Fibroblast of peridontal ligament (primary cell): ENCODE results near the gene CTNNA3.

Experiments used
- DNase-seq: peaks from one replicate; pipeline ENCODE4 v3.0.0-alpha.2; 2010; ENCODE audit errors: extremely low read depth

Gene CTNNA3

DNA sequence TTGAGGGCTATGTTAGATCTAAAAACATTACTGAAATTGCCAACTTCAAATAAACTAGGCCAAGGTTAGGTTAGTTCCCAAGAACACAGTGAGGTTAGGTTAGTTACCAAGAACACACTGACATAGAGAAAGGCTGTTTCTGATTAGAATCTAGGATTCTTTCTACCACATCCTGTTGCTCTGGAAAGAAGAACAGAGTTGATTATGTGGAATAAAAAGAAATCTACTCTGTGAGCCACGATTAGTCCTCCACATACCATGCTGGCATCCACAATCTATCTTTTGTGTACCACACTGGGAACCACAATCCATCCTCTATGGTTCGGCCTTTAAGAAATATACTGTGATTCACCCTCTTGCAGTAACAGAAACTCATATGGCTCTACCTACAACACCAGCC lies 678.8 kb downstream of the CTNNA3 start:
- no peak for DNase-seq

DNA sequence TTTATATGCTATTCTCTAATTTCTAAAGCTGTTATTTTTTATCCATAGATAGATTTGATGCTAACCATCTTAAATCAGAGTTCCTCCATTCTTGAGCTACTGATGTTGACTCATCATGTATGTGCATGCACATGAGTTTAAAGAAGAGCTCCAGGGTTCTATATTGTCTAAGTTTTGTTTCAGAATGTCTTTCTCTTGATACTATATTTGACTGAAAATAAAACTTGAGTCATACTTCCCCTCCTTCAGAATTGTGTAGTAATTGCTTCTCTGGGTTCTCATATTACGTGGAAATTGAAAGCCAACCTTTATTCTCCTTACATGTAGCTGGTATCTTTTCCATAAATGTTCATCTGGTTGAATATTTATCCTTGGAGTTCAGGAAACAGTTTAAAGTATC lies 680.8 kb downstream of the CTNNA3 start:
- DNase-seq: no peak

DNA sequence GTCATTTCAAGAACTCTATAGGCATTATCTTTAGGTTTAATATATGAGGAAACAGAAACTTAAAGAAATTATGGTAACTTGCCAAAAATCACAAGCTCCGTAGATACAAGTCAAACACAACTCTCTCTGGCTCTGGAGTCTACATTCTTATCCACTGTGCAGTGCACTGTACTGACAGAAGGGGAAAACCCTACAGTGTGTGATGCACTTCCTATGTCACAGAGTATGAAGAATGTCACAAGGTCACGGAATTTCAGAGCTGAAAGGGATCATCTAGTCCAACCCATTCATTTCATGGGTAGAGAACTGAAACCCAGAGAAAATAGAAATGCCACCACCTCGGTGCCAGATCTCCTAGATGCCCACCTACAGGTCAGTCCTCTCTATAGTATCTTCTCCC lies 684.0 kb downstream of the CTNNA3 start:
- no peak for DNase-seq

DNA sequence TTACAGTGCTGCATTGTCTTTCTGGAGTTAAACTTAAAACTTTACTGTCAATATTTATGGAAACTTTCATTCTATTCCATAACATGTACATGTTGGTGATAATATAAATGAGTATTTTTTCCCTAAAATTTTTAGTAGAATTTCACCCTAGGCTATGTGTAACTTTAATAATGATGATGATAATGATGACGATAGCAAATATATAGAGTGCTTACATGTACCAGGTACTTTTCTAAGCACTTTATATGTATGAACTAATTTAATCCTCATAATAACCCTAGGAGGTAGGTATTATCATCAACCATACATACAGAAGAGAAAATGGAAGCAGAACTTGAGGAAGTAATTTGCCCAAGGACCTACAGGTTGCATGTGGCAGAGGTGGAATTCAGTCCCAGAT lies 684.5 kb downstream of the CTNNA3 start:
- DNase-seq: no peak

DNA sequence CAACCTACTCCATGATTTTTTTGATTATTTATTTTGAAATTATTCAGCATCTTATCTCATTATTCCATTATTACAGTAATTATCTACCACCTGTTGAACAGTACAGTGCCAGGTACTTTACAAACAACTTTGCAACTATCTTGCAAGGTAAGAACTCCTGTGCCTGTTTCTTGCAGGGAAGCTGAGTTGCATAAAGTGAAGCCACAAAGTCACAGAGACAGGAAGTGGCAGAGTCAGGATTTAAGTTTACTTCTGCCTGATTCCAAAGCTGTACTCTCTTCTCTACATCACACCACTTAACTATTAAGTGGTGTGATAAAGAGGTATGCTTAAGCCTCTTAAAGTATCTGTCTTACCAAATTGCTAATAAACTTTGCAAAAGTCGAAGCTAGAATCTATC lies 690.0 kb downstream of the CTNNA3 start:
- no peak for DNase-seq

DNA sequence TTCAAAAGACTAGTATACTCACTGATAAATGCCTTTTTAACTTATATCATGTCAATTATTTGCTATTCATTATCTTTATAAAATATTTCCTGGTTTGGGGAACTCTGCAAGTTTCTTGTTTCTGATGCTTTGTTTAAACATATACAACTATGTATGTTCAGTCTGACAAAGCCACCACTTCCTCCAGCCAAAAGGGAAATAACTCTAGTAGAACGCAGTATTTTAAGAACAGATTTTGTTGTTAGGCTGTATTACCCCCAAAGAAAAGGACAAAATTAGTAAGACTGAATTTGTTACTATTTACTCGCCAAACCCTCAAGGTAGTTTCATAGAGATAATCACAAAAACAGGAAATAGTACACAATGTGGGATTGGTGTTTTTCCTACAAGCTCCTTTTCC lies 691.3 kb downstream of the CTNNA3 start:
- no peak for DNase-seq

DNA sequence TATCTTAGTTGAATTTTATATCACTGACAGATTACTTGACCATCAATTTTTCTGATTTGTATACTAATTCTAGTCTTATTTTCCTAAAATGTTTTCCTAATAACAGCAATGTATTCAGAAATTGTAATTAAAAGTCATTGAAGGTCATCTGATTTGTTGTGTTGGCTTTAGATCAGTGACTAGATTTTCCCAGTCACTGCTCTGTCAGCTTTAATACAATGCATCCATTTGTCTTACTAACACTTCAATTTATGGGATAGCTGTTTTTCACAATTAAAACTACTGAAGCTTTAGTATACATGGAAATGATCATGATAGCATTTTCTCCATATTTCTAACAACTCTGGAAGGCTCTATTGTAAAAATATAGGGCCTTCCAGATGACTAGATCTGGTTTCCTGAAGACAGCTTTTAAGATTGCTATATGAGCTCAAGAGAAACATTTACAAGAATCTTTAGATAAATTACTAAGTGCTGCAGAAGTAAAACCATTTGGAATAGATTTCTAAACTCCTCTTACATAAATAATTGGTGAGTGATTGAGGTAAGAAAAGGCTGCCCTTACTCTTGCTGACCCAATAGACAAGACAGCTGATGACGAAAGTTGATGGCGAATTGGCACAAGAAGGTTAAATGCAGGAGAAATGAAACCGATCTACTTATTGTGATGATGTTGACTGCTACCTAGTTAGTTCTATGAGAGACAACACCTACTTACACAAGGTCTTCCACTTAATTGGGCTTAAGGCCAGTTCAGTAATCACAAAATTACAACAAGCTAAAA lies 696.0 kb downstream of the CTNNA3 start:
- no peak for DNase-seq

DNA sequence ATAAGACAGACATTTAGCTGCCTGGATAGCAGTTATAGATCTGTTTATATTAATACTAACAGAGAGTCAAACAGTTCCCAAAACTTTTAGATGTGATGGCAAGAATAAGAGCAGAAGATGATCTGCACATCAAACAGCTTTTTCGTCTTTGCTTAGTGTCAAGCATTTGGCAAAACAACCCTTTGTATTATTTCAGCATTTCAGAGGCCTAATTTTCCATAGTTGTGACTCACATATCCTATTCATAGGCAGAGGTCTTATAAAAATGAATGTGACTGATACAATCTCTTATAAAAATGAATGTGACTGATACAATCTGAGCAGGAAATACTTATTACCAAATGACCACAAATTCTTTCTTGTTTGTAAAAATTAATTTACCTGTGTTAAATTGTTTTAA lies 699.0 kb downstream of the CTNNA3 start:
- DNase-seq: no peak

DNA sequence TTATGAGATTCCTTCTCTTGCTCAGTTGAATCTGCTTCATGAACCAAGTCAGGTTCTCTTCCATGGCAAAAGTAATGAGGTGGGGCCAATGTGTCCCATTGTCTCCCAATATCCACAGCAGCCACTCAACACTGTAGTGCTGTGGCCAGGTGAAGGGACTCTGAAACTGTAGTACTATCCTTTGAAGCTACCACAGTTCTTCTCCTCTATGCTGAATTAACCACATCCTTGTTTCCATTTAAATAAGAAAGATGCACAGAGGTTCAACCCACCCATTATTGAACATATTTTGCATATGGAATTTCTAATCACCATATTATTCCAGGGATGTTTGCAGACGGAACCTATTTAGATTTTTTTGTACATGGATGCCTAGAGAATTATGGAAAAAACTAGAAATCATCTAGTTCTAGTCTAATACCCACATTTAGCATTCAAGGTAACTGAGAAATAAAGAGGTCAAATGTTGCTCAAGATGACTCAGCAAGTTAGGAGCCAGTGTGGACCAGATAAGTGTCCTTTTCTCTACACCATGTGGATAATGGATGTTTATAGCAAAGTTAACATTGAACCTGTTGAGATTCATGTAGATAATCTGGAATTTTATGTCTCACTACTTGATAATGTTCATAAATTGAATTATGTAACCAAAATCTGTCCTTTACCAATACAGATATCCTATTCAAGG lies 705.7 kb downstream of the CTNNA3 start:
- no peak for DNase-seq

DNA sequence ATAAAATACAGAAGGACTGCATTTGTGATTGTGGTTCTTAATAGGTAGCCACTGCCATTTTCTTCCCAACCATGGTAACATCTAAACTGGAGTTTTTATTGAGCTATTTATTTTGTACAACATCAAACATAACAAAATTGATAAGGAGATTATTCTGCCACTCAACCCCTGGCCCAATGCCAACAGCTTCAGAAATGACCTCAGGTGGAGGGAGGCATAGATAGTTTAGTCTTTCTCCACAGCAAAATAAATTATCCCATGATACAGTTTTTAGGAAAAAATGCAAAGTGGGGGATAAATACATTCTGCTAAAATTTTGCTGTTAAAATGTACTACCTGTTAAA lies 712.5 kb downstream of the CTNNA3 start:
- DNase-seq: no peak

DNA sequence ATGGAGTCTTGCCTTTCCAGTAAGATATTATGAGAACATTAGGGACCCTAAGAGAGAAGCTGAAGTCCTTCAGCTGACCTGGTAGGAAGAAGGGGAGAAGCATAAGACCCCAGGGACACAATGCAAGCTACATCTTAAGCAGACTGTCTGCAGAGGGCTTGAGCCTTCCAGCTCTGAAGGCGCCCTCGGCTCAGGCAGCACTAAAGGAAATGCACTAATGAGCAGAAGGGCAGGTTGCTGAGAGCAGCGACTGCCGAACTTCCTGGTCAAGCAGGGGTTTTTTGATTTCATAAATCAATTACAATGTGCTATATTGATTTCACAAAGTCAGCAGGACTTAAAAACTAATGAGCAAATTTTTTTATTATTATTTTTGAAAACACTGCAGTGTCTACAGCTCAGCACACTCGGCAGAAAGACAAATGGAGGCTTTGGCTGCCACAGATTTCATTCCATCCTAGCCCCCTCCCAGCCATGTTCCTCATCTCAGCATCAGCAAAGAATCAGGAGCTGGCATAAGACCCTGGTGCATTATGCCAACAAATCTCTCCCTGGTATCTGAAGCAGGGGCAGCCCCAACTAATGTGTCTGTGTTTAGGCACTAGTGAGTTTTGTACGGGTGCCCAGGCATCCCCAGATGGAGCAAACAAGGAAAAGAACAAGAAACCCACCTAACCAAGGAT lies 713.1 kb downstream of the CTNNA3 start:
- DNase-seq: no peak

DNA sequence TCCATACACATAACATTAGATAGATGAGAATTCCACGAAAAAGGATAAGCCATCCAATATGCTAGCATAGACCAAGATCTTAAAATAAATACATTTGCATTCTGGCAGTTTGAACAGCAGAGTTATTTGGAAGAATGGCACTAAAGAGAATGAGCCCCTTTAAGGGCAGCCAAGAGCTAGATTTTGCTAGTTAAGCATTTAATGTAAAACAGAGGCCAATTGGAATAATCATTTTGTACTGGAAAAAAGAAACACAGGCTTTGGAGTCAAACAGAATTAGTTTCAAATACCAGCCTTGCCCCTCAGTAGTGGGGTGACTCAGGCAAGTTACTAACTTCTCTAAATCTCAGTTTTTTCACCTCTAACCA lies 714.0 kb downstream of the CTNNA3 start:
- DNase-seq: no peak

DNA sequence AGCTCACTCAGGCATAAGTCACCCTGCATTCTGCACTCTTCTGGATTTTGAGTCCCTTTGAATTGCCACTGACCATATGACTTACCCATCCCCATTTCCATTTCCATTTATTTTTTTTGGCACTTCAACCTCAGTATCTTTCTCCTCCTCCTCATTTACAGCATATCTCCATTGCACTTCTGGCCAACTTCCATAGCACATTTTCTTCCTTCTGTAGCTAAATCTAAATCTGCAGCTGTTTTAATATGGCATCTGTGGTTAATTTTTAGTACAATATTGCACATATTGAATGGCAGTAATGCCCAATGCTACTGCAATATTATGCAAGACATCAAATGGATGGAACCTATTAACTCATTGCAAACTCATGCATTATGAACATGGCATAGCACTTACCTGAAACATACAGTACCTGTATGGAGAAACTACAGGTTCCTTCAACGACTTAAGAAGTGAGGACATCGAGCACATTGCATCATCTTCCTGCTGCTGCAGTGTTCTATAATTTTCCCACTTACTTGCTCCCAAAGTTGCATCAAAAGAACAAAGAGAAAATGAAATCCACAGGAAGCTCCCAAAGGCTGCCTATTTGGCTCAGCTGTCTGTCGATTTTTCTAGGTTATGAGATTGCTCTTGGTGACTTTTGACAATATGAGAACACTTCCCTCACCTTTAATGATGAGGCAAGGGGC lies 714.5 kb downstream of the CTNNA3 start:
- no peak for DNase-seq

DNA sequence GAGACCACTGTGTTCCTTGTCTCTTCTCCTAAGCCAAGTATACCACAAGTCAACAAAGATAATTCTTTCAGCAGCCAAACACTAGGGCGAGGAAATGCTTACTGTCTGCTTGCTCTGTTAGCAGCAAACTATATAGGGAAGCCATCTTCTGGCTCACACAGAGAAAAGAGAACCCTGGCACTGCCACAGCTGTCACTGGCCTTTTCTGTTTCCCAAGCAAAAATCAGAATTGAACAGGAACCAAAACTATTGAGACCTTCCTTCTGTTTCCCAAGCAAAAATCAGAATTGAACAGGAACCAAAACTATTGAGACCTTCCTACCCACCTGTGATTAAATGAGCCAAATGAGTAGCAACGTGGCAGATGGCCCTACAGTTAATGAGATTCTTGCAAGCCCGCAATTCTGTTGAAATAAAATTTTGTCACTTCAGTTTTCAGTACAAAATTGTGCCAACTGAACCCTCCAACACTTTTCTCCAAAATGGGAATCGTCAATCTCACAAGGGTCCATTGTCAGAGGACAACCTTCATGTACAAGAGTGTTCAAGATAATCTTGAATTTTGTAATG lies 715.7 kb downstream of the CTNNA3 start:
- DNase-seq: no peak

DNA sequence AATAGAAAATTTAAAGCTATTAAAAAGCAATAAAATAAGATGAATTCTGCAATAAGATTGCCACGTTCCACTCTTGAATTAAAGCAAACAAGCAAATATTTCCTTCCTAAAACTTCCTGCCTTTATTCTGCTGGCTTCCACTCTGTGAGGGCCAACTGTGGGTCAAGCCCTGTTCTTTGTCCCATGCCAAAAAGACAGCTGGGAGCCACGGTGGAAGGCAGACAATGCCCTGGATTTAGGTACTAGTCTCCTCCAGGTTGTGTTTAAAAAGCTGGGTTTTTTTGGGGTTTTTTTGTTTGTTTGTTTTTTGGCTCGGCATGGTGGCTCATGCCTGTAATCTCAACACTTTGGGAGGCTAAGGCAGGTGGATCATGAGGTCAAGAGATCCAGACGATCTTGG lies 731.0 kb downstream of the CTNNA3 start:
- no peak for DNase-seq

DNA sequence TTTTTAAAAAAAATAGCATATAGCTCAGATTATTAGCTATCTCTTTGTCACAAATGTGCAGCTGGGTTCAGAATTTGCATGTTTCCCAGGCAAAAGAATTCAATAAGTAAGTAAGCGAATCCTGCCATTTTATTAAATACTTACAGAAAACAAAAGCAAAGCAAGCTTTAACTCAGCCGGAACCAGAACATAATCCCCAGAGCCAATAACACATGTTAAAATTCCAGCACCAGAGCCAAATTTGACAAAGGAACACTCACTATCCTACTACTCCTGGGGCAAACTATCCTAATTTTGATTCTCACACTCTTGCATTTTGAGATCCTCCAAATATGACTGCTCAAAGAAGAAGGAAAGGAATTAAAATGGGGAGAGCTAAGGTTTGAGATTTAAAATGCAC lies 737.5 kb downstream of the CTNNA3 start:
- DNase-seq: no peak

DNA sequence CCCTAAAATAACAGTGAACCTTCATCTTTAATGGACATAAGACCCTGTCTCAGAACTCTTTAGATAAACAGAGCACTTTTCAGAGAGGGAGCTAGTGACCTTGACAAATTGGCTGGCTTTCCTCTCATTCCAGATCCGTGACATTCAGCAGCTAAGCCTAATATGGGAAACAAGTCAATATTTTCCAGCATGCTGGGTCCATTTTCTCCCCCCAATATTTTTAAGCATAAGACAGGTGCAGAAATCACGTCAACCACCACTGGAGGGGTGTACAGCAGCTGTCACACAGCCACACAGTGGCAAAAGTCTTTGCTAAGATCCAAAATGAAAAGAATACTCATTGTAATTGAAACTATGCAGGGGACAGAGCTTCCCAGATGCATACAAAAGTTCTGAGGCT lies 744.1 kb downstream of the CTNNA3 start:
- DNase-seq: no peak

DNA sequence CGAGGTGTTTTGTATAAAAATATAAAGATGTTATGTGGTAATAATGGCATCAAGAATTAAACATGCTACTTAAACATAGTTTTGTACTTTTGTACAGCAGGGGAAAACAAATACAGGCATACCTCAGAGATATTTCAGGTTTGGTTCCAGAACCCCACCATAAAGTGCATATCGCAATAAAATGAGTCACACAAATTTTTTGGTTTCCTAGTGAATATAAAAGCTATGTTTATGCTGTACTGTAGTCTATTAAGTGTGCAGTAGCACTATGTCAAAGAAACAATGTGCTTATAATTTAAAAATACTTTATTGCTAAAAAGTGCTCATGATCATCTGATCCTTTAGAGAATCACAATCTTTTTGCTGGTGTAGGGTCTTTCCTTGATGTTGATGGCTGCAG lies 752.4 kb downstream of the CTNNA3 start:
- no peak for DNase-seq

DNA sequence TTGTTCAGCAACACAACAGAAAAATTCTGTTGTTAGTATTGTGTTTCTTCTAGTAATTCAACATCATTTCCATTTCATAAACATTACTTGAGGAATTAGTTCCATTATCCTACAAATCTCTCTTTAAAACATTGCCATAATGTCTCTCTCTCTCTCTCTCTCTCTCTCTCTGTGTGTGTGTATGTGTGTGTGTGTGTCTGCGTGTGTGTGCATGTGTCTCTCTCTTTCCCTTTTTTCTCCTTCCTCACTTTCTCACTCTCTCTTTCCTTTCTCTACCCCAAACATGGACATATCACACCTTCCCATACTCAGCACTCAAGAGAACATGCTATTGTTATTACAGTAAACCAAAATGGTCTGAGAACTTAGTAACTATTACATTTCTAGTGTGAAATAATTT lies 753.6 kb downstream of the CTNNA3 start:
- no peak for DNase-seq

DNA sequence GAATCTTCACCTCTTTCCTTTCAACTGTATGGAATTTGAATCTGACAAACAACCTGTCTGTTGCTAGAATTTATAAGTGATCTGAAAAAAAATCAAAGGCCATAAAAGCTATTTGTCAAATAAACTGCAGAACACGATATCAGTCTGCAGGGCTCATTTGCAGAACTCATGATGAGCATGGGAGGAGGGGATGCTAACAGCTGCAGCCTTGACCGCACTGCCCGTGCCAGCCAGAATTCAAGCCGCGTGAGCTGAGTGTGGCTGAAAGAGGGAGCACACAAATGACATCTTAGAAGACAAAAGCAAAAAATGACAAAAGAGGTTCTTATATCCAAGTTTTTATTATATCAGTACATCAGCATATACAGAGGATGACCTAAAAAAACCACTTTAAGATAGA lies 754.5 kb downstream of the CTNNA3 start:
- no peak for DNase-seq

DNA sequence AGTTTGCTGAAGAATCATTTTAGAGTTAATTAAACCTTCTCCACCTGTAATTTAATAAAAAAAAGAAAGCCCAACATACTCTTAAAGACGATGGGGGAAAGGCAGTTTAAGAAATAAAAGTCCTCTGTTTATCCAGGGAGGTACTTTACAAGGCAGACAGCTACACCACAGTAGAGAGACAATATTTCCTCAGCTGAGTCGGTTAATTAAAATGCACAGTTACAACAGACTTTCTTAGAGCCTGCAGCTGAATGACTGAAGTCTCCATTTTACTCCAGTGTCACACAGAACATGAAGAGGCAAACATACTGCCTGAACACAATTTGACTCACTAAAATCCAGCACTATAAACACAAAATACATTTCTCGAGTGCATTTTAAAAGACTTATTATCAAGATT lies 755.0 kb downstream of the CTNNA3 start:
- no peak for DNase-seq

DNA sequence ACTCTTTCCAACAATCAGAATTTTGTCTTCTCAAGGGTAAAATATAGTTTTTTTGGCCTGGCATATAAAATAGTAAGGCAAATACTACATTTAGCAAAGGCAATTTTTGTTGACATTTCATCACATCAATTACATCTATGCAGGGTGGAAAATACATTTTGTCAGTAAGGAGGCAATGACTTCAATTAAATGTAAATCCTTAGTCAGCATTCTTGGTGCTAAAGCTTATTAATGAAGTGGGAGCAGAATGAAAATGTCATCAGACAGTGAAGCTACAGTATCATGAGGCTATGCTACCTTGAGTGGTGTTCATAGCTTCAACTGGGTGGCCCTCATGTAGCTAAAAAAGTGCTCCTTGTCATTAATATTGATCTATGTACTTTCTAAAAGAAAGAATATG lies 761.3 kb downstream of the CTNNA3 start:
- DNase-seq: no peak
